Measurements from ENCODE around the gene MUC5AC. TPM values are rescaled to one million over a fixed set of nuclear protein-coding genes. Genes with fewer than 3 reads are reported as not detected.

The MUC5AC gene
- polyA plus RNA-seq, 1 donor from 2014 or later, result not detected

DNA sequence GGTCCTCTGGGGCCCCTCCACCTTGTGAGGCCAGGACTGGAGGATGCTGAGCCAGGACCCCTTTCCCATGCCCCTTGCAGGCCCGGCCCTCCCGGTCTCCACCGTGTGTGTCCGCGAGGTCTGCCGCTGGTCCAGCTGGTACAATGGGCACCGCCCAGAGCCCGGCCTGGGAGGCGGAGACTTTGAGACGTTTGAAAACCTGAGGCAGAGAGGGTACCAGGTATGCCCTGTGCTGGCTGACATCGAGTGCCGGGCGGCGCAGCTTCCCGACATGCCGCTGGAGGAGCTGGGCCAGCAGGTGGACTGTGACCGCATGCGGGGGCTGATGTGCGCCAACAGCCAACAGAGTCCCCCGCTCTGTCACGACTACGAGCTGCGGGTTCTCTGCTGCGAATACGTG, 83.0 kb downstream of the MUC5AC start:
- TF ChIP-seq, protein P1, sequence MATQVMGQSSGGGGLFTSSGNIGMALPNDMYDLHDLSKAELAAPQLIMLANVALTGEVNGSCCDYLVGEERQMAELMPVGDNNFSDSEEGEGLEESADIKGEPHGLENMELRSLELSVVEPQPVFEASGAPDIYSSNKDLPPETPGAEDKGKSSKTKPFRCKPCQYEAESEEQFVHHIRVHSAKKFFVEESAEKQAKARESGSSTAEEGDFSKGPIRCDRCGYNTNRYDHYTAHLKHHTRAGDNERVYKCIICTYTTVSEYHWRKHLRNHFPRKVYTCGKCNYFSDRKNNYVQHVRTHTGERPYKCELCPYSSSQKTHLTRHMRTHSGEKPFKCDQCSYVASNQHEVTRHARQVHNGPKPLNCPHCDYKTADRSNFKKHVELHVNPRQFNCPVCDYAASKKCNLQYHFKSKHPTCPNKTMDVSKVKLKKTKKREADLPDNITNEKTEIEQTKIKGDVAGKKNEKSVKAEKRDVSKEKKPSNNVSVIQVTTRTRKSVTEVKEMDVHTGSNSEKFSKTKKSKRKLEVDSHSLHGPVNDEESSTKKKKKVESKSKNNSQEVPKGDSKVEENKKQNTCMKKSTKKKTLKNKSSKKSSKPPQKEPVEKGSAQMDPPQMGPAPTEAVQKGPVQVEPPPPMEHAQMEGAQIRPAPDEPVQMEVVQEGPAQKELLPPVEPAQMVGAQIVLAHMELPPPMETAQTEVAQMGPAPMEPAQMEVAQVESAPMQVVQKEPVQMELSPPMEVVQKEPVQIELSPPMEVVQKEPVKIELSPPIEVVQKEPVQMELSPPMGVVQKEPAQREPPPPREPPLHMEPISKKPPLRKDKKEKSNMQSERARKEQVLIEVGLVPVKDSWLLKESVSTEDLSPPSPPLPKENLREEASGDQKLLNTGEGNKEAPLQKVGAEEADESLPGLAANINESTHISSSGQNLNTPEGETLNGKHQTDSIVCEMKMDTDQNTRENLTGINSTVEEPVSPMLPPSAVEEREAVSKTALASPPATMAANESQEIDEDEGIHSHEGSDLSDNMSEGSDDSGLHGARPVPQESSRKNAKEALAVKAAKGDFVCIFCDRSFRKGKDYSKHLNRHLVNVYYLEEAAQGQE (IDR thresholded peaks at IDR 0.05; ENCODE audit: borderline replicate concordance), result no peak
- TF ChIP-seq SMC3 (conservative IDR thresholded peaks at IDR 0.05; ENCODE audit: poor library complexity), result no peak
- TF ChIP-seq EP300 (conservative IDR thresholded peaks at IDR 0.05; ENCODE audit: poor library complexity, severe bottlenecking), result no peak
- TF ChIP-seq, protein P2, sequence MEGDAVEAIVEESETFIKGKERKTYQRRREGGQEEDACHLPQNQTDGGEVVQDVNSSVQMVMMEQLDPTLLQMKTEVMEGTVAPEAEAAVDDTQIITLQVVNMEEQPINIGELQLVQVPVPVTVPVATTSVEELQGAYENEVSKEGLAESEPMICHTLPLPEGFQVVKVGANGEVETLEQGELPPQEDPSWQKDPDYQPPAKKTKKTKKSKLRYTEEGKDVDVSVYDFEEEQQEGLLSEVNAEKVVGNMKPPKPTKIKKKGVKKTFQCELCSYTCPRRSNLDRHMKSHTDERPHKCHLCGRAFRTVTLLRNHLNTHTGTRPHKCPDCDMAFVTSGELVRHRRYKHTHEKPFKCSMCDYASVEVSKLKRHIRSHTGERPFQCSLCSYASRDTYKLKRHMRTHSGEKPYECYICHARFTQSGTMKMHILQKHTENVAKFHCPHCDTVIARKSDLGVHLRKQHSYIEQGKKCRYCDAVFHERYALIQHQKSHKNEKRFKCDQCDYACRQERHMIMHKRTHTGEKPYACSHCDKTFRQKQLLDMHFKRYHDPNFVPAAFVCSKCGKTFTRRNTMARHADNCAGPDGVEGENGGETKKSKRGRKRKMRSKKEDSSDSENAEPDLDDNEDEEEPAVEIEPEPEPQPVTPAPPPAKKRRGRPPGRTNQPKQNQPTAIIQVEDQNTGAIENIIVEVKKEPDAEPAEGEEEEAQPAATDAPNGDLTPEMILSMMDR (IDR thresholded peaks at IDR 0.05; ENCODE audit: poor library complexity, severe bottlenecking), result no peak
- no peak for TF ChIP-seq TAF1 (IDR thresholded peaks at IDR 0.05; ENCODE audit: low read depth)
- no peak for TF ChIP-seq RAD21 (conservative IDR thresholded peaks at IDR 0.05)
- TF ChIP-seq POLR2AphosphoS5 (IDR thresholded peaks at IDR 0.05), result no peak
- no peak for TF ChIP-seq EZH2 (IDR thresholded peaks at IDR 0.05; ENCODE audit: borderline replicate concordance, insufficient read depth, low read length, poor library complexity, severe bottlenecking)
- TF ChIP-seq MXI1 (conservative IDR thresholded peaks at IDR 0.05; ENCODE audit: poor library complexity, severe bottlenecking), result no peak
- Histone ChIP-seq H3K9me3 (ENCODE audit: low read length) (no peaks in the 10 kb centered on the region), H3K79me2 (replicated peaks; ENCODE audit: insufficient read depth, low read length) (no peaks in the 10 kb centered on the region), H3K27me3 (ENCODE audit: insufficient read depth, low read depth, low read length) (no peaks in the 10 kb centered on the region), H2AFZ (ENCODE audit: low read depth, low read length) (no peak overlapping the region), H3K27ac (ENCODE audit: low read length) (no peak overlapping the region), H3K4me3 (ENCODE audit: low read length) (no peak overlapping the region), H3K4me2 (ENCODE audit: low read length) (no peak overlapping the region), H3K36me3 (ENCODE audit: insufficient read depth, low read length) (no peaks in the 10 kb centered on the region), H3K9me2 (ENCODE audit: insufficient read depth, low read length) (no peaks in the 10 kb centered on the region), H4K20me1 (ENCODE audit: insufficient read depth) (no peaks in the 10 kb centered on the region), H3F3A (ENCODE audit: insufficient read depth, low read length, poor library complexity, severe bottlenecking) (no peaks in the 10 kb centered on the region), H3K9ac (ENCODE audit: low read length) (no peak overlapping the region)

DNA sequence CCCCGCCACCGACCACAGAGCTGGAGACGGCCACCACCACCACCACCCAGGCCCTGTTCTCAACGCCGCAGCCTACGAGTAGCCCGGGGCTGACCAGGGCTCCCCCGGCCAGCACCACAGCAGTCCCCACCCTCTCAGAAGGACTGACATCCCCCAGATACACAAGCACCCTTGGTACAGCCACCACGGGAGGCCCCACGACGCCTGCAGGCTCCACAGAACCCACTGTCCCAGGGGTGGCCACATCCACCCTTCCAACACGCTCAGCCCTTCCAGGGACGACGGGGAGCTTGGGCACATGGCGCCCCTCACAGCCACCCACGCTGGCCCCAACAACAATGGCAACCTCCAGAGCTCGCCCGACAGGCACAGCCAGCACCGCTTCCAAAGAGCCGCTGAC, 84.0 kb downstream of the MUC5AC start:
- Histone ChIP-seq H3K27me3 (ENCODE audit: insufficient read depth, low read depth, low read length) (no peaks in the 10 kb centered on the region), H3K4me3 (ENCODE audit: low read length) (no peak overlapping the region), H4K20me1 (ENCODE audit: insufficient read depth) (no peaks in the 10 kb centered on the region), H3K27ac (ENCODE audit: low read length) (no peak overlapping the region), H2AFZ (ENCODE audit: low read depth, low read length) (no peak overlapping the region), H3K9me2 (ENCODE audit: insufficient read depth, low read length) (no peaks in the 10 kb centered on the region), H3K4me2 (ENCODE audit: low read length) (no peak overlapping the region), H3K79me2 (replicated peaks; ENCODE audit: insufficient read depth, low read length) (no peaks in the 10 kb centered on the region), H3K36me3 (ENCODE audit: insufficient read depth, low read length) (no peaks in the 10 kb centered on the region), H3K9ac (ENCODE audit: low read length) (no peak overlapping the region), H3F3A (ENCODE audit: insufficient read depth, low read length, poor library complexity, severe bottlenecking) (no peaks in the 10 kb centered on the region), H3K9me3 (ENCODE audit: low read length) (no peaks in the 10 kb centered on the region)
- TF ChIP-seq, protein P2 (IDR thresholded peaks at IDR 0.05; ENCODE audit: poor library complexity, severe bottlenecking), result no peak
- no peak for TF ChIP-seq EP300 (conservative IDR thresholded peaks at IDR 0.05; ENCODE audit: poor library complexity, severe bottlenecking)
